Mesothelial cell of epicardium (in vitro differentiated cells): Measurements from ENCODE around the gene CCDC50. TPM values are rescaled to one million over a fixed set of nuclear protein-coding genes. Genes with fewer than 3 reads are reported as not detected.

Experiments used
- DNase-seq, 2 experiments: peaks; one replicate each; pipeline ENCODE4 v3.0.0; 2021; ENCODE audit warnings: low spot score in 2 of 2; ENCODE audit not compliant: unreplicated experiment in 2 of 2
- H3K27ac Mint-ChIP-seq: 2 replicates; pipeline ENCODE4 v1.8.0; 2021; ENCODE audit warnings: mixed read lengths
- H3K27me3 Mint-ChIP-seq: 2 replicates; pipeline ENCODE4 v1.8.0; 2021; ENCODE audit warnings: low read depth, mixed read lengths
- H3K36me3 Mint-ChIP-seq: 2 replicates; pipeline ENCODE4 v1.8.0; 2021; ENCODE audit warnings: mixed read lengths
- H3K4me1 Mint-ChIP-seq: 2 replicates; pipeline ENCODE4 v1.8.0; 2021; ENCODE audit warnings: mixed read lengths
- H3K4me3 Mint-ChIP-seq: 2 replicates; pipeline ENCODE4 v1.8.0; 2021; ENCODE audit warnings: mild to moderate bottlenecking, moderate library complexity, mixed read lengths
- H3K9me3 Mint-ChIP-seq: 2 replicates; pipeline ENCODE4 v1.8.0; 2021; ENCODE audit warnings: mixed read lengths
- total RNA-seq: library from RNA; stranded (reverse); gene quantifications from 3 replicates; pipeline ENCODE4 v1.2.1, GENCODE V29; 2021
- TF ChIP-seq, protein P1 (sequence below): fragments of 200-600 bp; sonication (generic); IDR thresholded peaks from one replicate; pipeline ENCODE4 v1.5.0; 2021; ENCODE audit warnings: antibody characterized with exemption; ENCODE audit not compliant: unreplicated experiment

CCDC50 gene, protein sequence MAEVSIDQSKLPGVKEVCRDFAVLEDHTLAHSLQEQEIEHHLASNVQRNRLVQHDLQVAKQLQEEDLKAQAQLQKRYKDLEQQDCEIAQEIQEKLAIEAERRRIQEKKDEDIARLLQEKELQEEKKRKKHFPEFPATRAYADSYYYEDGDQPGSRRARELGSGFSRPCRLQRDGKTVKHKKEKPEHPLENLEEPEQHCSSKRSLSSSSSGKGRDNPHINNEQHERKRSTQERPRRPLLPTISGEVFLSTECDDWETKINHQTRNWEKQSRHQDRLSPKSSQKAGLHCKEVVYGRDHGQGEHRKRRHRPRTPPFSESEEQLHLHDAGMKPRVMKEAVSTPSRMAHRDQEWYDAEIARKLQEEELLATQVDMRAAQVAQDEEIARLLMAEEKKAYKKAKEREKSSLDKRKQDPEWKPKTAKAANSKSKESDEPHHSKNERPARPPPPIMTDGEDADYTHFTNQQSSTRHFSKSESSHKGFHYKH
- 53.1 to 63.2 TPM (median 58.2 TPM) in 3 replicates for total RNA-seq

DNA sequence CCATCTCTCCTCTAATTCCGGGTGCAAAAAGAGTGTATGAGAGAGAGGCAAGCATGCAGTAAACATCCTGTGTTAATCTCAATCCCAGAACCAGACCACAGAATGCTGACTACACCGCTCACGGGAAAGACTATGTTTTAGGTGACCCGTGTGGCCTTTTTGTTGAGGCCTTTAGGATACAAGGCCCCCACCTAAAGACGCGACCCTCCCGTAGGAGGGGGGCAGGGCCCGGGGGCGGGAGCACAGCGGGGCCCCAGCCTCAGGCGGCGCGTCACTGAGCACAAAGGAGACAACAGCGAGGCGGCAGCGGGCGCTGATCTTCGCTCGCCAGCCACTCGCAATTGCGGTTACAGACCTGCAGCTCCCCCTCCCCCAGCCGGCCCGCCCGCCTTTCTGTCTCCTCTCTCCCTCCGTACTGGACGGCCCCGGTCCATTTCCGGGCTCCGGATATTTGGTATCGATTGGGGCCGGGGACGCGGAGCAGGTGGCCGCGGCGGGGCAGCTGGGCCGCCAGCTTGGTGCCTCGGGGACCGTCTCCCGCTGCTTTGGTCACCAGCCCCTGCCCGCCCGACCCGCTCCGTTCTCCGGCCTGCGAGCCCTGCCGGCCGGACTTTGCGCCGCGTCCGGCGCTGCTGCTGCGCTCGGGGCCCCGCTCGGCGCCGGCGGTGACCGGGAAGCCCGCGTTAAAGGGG is at the start of gene CCDC50:
Gene CCDC50, plus strand, starts transcription at position 433 of the 692 bp plus-strand sequence. CDS start 281 bp downstream, outside the sequence.
- Mint-ChIP-seq H3K4me3 (peak within 1 kb of the TSS; percentile 89), H3K27ac (peak within 1 kb of the TSS; percentile 99), H3K9me3 (no peaks in the 10 kb centered on the region), H3K36me3 (no peaks in the 10 kb centered on the region), H3K27me3 (no peaks in the 10 kb centered on the region), H3K4me1 (peaks cover 38% of the 10 kb centered on the region)
- TF ChIP-seq, protein P1, sequence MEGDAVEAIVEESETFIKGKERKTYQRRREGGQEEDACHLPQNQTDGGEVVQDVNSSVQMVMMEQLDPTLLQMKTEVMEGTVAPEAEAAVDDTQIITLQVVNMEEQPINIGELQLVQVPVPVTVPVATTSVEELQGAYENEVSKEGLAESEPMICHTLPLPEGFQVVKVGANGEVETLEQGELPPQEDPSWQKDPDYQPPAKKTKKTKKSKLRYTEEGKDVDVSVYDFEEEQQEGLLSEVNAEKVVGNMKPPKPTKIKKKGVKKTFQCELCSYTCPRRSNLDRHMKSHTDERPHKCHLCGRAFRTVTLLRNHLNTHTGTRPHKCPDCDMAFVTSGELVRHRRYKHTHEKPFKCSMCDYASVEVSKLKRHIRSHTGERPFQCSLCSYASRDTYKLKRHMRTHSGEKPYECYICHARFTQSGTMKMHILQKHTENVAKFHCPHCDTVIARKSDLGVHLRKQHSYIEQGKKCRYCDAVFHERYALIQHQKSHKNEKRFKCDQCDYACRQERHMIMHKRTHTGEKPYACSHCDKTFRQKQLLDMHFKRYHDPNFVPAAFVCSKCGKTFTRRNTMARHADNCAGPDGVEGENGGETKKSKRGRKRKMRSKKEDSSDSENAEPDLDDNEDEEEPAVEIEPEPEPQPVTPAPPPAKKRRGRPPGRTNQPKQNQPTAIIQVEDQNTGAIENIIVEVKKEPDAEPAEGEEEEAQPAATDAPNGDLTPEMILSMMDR = no peak
- peak; percentile 64 to 82 for DNase-seq

DNA sequence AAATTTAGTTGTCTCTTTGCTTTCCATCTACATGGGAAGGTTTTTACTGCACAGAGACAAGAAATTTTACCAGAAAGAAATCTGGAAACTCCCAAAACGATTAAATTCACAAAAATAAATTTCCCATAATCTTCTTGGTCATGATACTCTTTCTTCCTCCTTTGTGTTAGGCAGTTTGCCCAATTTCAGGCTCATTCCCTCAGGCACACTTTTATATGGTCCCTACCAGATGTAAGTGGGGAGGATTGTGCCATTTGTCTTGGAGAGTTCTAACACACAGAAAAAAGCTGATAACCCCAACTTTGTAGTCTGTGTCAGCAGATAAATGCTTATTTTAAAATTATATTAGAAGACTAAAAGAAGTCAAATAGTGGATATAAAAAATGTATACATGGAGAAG is 49.1 kb upstream of the CCDC50 start:
- TF ChIP-seq, protein P1 = no peak
- no peak overlapping the region for H3K4me3 Mint-ChIP-seq
- peaks cover 24% of the 10 kb centered on the region for H3K4me1 Mint-ChIP-seq
- no peak for DNase-seq
- peaks cover 2% of the 10 kb centered on the region for H3K9me3 Mint-ChIP-seq
- H3K27ac Mint-ChIP-seq = peak overlapping the region; percentile 75
- no peaks in the 10 kb centered on the region for H3K27me3 Mint-ChIP-seq
- H3K36me3 Mint-ChIP-seq = no peaks in the 10 kb centered on the region

DNA sequence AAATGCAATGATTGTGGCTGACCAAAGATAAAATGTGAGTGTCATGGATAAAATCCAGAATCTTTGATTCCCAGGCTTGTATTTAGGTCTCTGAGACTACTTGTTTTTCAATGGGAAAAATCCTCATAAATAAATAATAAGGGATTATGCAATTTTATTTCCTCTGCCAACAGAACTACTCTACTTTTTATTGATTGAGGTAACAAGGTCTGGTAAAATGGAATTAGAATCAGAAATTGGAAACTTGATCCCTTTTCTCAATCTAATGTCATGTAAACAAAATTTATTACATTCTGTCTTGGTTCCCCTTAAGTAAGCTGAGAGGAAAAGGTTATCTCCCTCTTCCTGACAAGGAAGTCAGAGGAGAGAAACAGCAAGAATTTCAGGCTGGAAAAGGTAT is 48.3 kb upstream of the CCDC50 start:
- Mint-ChIP-seq H3K4me3 (no peak overlapping the region), H3K36me3 (no peaks in the 10 kb centered on the region)
- TF ChIP-seq, protein P1 = no peak

DNA sequence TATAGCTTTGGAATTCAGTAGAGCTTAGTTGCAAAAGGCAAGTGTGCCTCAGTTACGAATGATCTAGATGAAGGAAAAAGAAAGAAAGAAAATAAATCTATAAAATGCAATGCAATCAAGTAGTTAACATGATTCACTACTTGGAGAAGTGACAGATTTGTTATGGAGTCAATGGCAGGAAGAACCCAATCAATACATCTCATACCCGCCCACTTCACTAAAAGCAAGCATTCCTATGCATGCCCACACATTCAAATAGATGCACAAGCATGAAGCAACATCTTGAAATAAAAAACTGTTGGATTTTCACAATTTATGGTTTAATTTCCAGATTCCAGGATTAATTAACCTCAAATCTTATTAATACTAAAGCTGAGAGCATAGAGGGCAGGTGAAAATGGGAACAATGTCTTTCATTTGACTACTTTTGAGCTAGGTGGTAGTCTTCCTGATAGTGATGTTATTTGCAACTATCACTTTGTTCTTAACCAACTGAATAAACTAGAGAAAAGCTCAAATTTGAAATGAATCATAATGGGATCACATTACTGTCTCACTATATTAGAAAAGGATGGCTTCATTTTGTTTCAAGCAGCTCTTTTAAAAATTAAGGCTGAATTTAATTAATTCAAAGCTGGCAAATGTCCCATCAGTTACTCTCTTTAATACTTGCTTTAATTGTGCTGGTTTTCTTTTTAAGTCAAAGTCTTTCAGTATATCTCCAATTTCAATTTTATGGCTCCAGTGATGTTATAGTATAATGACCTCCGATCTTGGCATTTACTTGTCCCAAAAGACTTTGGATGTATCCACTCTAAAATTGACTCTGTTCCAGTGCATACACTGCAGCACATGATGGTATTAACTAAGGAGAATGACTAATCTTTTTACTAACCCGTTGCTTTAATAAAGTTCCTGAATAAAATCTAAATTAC is 46.7 kb upstream of the CCDC50 start:
- H3K36me3 Mint-ChIP-seq = no peaks in the 10 kb centered on the region
- H3K27me3 Mint-ChIP-seq = no peaks in the 10 kb centered on the region
- no peak overlapping the region for H3K27ac Mint-ChIP-seq
- H3K4me1 Mint-ChIP-seq = peaks cover 24% of the 10 kb centered on the region
- DNase-seq = no peak
- no peak overlapping the region for H3K4me3 Mint-ChIP-seq
- H3K9me3 Mint-ChIP-seq = peaks cover 11% of the 10 kb centered on the region
- TF ChIP-seq, protein P1 = no peak

More for the DNA sequence above, 48.3 kb upstream of the CCDC50 start:
- peaks cover 24% of the 10 kb centered on the region for H3K4me1 Mint-ChIP-seq
- H3K9me3 Mint-ChIP-seq = peaks cover 4% of the 10 kb centered on the region
- no peaks in the 10 kb centered on the region for H3K27me3 Mint-ChIP-seq
- H3K27ac Mint-ChIP-seq = peak overlapping the region; percentile 59
- no peak for DNase-seq

DNA sequence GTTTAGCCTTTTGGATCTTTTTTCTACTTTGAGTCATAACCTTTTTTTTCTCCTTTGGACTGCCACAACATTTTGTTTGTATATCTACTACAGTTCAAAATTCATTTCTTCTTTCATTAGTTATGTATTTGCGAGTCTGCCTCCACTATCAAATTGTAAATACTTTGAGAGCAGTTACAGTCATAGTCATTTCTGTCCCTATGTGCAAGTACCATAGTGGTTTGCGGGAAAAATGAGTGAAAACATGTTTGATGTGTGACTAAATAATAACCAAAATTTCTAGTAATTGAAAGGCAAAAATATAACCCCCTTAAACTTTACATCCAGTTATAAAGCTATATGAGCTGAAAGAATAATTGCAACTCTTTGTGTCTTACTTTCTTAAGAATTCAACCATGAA is 45.8 kb upstream of the CCDC50 start:
- Mint-ChIP-seq H3K27me3 (no peaks in the 10 kb centered on the region), H3K36me3 (no peaks in the 10 kb centered on the region), H3K4me1 (peaks cover 24% of the 10 kb centered on the region), H3K9me3 (peaks cover 15% of the 10 kb centered on the region), H3K27ac (no peak overlapping the region), H3K4me3 (no peak overlapping the region)
- DNase-seq = no peak
- TF ChIP-seq, protein P1 = no peak
